Stomach (tissue), 4 donors: ENCODE results near the gene CYP4F22.

Source experiments
- CTCF ChIP-seq, 7 experiments: fragments of 450-650 bp in 4 of 7; fragments of 200-600 bp in 3 of 7; sonication (generic) in 3 of 7; IDR thresholded peaks; one replicate each; pipeline ENCODE4 v1.5.1; 2016 to 2019; ENCODE audit warnings: antibody characterized with exemption in 7 of 7, control low read depth in 2 of 7, mild to moderate bottlenecking in 1 of 7
- POLR2A ChIP-seq, 4 donors: fragments of 450-650 bp; IDR thresholded peaks; one replicate each; pipeline ENCODE4 v1.6.1; 2016; ENCODE audit warnings: antibody characterized with exemption in 4 of 4, control low read depth in 2 of 4, mild to moderate bottlenecking in 1 of 4, moderate library complexity in 1 of 4
- POLR2AphosphoS5 ChIP-seq, 3 donors: sonication (generic); formaldehyde crosslinking; IDR thresholded peaks; one replicate each; pipeline ENCODE4 v1.6.1; 2016; ENCODE audit warnings: antibody characterized with exemption in 3 of 3

GRCh38 chr19:15544970-15545369 lies 36.6 kb downstream of the CYP4F22 start:
- TF ChIP-seq POLR2A (IDR thresholded peaks at IDR 0.05): no peak
- TF ChIP-seq CTCF (IDR thresholded peaks at IDR 0.05): no peak
- no peak for TF ChIP-seq POLR2AphosphoS5 (IDR thresholded peaks at IDR 0.05)
